HepG2 (cell line): ENCODE results near the gene CCDC83. TPM values are rescaled to one million over a fixed set of nuclear protein-coding genes. Genes with fewer than 3 reads are reported as not detected.

Experiments
- KDM6A ChIP-seq: IDR thresholded peaks from 2 replicates; pipeline ENCODE4 v1.6.1; 2016; ENCODE audit warnings: low read depth
- KLF16 ChIP-seq, 2 experiments: sonication (generic) in 1 of 2; formaldehyde crosslinking in 1 of 2; IDR thresholded peaks; 2 replicates each; pipeline versions ENCODE4 v1.6.1 to v1.8.0; 2016 to 2023; ENCODE audit warnings: missing genetic modification reagents in 2 of 2, missing compliant biosample characterization in 1 of 2
- MED13 ChIP-seq: sonication (generic); formaldehyde crosslinking; IDR thresholded peaks from 2 replicates; pipeline ENCODE4 v1.5.0; 2020; ENCODE audit warnings: missing genetic modification reagents
- NFIC ChIP-seq: IDR thresholded peaks from 2 replicates; pipeline ENCODE4 v1.6.1; 2012; ENCODE audit warnings: mild to moderate bottlenecking, low read length, inconsistent platforms
- POLR2A ChIP-seq, 2 experiments: IDR thresholded peaks; 2 replicates each; pipeline ENCODE4 v1.6.1; 2011; ENCODE audit warnings: low read depth in 2 of 2, low read length in 2 of 2, mild to moderate bottlenecking in 1 of 2, moderate library complexity in 1 of 2; ENCODE audit not compliant: insufficient read depth in 1 of 2
- TBX3 ChIP-seq: fragments of 450-650 bp; IDR thresholded peaks from 2 replicates; pipeline ENCODE4 v1.6.1; 2017; ENCODE audit warnings: antibody characterized with exemption, mild to moderate bottlenecking, inconsistent platforms, borderline replicate concordance
- ZFY ChIP-seq: sonication (generic); formaldehyde crosslinking; IDR thresholded peaks from 2 replicates; pipeline ENCODE4 v1.4.0; 2020; ENCODE audit warnings: missing genetic modification reagents
- ZNF3 ChIP-seq: IDR thresholded peaks from 2 replicates; pipeline ENCODE4 v1.7.0; 2017; ENCODE audit warnings: inconsistent platforms
- polyA plus RNA-seq, 8 experiments: library from polyadenylated mRNA; depleted of rRNA in 3 of 8; stranded (reverse) in 7 of 8; unstranded in 1 of 8; fragments of >200 nt; fragmentation: Illumina TruSeq in 4 of 8; extraction: Trizol in 4 of 8; gene quantifications; 2 replicates each; pipeline versions ENCODE4 v1.2.1 to v1.2.3, GENCODE V29; 2011 to 2016; ENCODE audit warnings: low read depth in 4 of 8, missing spikeins in 1 of 8, mixed read lengths in 1 of 8; ENCODE audit not compliant: insufficient read depth in 1 of 8
- total RNA-seq, 5 experiments: library from RNA; depleted of rRNA; stranded (reverse); fragments of >200 nt; fragmentation: Illumina TruSeq; extraction: Trizol; gene quantifications; 2 replicates each; pipeline ENCODE4 v1.2.3, GENCODE V29; 2016; ENCODE audit warnings: low read depth in 1 of 5
- TF ChIP-seq, protein P1 (sequence below): sonication (generic); formaldehyde crosslinking; IDR thresholded peaks from 2 replicates; pipeline ENCODE4 v1.4.0; 2020; ENCODE audit warnings: missing genetic modification reagents, borderline replicate concordance
- TF ChIP-seq, protein P2 (sequence below): sonication (generic); formaldehyde crosslinking; IDR thresholded peaks from 2 replicates; pipeline ENCODE4 v1.8.0; 2022; ENCODE audit warnings: mild to moderate bottlenecking, missing genetic modification reagents, borderline replicate concordance
- TF ChIP-seq, protein P3 (sequence below): sonication (generic); formaldehyde crosslinking; conservative IDR thresholded peaks from 2 replicates; pipeline ENCODE4 v1.4.0; 2020; ENCODE audit warnings: mild to moderate bottlenecking, missing genetic modification reagents, moderate library complexity
- TF ChIP-seq, protein P4 (sequence below): sonication (generic); formaldehyde crosslinking; IDR thresholded peaks from 2 replicates; pipeline ENCODE4 v1.9.0; 2021; ENCODE audit warnings: mild to moderate bottlenecking, missing genetic modification reagents
- TF ChIP-seq, protein P5 (sequence below): IDR thresholded peaks from 2 replicates; pipeline ENCODE4 v1.6.1; 2016

The CCDC83 gene
- total and polyA plus RNA-seq, 2 of the 13 experiments (the other 11 are each of a cell fraction or from before 2014, with no cell fraction given): not detected

DNA sequence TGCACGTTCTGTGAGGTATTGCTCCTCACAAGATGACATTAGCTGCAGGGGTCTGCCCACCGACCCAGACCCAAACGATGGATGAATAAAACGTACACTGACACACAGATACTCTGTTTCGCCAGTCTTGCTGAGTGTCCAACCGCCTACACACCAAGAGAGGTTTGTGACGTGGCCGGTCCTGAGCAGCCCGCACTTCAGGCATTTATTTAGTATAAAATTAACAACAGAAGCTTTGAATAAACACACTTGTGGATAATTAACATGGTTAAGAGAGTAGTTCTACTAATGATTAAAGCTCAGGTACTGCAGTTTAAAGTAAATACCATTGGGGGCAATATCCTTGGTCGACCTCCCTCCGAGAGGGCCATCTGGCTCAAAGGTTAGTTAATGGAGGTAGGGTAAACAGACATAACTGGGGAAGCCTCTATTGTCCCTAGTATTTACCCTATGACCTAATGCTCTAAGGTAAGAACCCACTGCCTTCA, 75.7 kb downstream of the CCDC83 start (continued):
- TF ChIP-seq, protein P1, sequence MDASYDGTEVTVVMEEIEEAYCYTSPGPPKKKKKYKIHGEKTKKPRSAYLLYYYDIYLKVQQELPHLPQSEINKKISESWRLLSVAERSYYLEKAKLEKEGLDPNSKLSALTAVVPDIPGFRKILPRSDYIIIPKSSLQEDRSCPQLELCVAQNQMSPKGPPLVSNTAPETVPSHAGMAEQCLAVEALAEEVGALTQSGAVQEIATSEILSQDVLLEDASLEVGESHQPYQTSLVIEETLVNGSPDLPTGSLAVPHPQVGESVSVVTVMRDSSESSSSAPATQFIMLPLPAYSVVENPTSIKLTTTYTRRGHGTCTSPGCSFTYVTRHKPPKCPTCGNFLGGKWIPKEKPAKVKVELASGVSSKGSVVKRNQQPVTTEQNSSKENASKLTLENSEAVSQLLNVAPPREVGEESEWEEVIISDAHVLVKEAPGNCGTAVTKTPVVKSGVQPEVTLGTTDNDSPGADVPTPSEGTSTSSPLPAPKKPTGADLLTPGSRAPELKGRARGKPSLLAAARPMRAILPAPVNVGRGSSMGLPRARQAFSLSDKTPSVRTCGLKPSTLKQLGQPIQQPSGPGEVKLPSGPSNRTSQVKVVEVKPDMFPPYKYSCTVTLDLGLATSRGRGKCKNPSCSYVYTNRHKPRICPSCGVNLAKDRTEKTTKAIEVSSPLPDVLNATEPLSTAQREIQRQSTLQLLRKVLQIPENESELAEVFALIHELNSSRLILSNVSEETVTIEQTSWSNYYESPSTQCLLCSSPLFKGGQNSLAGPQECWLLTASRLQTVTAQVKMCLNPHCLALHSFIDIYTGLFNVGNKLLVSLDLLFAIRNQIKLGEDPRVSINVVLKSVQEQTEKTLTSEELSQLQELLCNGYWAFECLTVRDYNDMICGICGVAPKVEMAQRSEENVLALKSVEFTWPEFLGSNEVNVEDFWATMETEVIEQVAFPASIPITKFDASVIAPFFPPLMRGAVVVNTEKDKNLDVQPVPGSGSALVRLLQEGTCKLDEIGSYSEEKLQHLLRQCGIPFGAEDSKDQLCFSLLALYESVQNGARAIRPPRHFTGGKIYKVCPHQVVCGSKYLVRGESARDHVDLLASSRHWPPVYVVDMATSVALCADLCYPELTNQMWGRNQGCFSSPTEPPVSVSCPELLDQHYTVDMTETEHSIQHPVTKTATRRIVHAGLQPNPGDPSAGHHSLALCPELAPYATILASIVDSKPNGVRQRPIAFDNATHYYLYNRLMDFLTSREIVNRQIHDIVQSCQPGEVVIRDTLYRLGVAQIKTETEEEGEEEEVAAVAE: 0 out of 2 replicates have a peak, but pooled peaks have one; percentile 42
- peak; percentile 86; the same call in 1 of the 2 replicates for TF ChIP-seq TBX3
- TF ChIP-seq, protein P2, sequence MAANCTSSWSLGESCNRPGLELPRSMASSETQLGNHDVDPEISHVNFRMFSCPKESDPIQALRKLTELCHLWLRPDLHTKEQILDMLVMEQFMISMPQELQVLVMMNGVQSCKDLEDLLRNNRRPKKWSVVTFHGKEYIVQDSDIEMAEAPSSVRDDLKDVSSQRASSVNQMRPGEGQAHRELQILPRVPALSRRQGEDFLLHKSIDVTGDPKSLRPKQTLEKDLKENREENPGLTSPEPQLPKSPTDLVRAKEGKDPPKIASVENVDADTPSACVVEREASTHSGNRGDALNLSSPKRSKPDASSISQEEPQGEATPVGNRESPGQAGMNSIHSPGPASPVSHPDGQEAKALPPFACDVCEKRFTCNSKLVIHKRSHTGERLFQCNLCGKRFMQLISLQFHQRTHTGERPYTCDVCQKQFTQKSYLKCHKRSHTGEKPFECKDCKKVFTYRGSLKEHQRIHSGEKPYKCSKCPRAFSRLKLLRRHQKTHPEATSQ (CRISPR knock-in tag): no peak
- TF ChIP-seq, protein P3, sequence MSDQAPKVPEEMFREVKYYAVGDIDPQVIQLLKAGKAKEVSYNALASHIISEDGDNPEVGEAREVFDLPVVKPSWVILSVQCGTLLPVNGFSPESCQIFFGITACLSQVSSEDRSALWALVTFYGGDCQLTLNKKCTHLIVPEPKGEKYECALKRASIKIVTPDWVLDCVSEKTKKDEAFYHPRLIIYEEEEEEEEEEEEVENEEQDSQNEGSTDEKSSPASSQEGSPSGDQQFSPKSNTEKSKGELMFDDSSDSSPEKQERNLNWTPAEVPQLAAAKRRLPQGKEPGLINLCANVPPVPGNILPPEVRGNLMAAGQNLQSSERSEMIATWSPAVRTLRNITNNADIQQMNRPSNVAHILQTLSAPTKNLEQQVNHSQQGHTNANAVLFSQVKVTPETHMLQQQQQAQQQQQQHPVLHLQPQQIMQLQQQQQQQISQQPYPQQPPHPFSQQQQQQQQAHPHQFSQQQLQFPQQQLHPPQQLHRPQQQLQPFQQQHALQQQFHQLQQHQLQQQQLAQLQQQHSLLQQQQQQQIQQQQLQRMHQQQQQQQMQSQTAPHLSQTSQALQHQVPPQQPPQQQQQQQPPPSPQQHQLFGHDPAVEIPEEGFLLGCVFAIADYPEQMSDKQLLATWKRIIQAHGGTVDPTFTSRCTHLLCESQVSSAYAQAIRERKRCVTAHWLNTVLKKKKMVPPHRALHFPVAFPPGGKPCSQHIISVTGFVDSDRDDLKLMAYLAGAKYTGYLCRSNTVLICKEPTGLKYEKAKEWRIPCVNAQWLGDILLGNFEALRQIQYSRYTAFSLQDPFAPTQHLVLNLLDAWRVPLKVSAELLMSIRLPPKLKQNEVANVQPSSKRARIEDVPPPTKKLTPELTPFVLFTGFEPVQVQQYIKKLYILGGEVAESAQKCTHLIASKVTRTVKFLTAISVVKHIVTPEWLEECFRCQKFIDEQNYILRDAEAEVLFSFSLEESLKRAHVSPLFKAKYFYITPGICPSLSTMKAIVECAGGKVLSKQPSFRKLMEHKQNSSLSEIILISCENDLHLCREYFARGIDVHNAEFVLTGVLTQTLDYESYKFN (CRISPR knock-in tag): peak; percentile 99
- peak; percentile 88 for TF ChIP-seq NFIC
- TF ChIP-seq KDM6A (CRISPR knock-in tag): peak; percentile 93
- peak in 1 of 2 experiments; percentile 52; a peak in 1 of 4 replicates for TF ChIP-seq KLF16 (CRISPR knock-in tag; IDR thresholded peaks at IDR 0.05)
- no peak for TF ChIP-seq ZFY (CRISPR knock-in tag)
- TF ChIP-seq MED13 (CRISPR knock-in tag): peak; percentile 76; the same call in 1 of the 2 replicates
- no peak for TF ChIP-seq ZNF3 (CRISPR knock-in tag)
- TF ChIP-seq, protein P4, sequence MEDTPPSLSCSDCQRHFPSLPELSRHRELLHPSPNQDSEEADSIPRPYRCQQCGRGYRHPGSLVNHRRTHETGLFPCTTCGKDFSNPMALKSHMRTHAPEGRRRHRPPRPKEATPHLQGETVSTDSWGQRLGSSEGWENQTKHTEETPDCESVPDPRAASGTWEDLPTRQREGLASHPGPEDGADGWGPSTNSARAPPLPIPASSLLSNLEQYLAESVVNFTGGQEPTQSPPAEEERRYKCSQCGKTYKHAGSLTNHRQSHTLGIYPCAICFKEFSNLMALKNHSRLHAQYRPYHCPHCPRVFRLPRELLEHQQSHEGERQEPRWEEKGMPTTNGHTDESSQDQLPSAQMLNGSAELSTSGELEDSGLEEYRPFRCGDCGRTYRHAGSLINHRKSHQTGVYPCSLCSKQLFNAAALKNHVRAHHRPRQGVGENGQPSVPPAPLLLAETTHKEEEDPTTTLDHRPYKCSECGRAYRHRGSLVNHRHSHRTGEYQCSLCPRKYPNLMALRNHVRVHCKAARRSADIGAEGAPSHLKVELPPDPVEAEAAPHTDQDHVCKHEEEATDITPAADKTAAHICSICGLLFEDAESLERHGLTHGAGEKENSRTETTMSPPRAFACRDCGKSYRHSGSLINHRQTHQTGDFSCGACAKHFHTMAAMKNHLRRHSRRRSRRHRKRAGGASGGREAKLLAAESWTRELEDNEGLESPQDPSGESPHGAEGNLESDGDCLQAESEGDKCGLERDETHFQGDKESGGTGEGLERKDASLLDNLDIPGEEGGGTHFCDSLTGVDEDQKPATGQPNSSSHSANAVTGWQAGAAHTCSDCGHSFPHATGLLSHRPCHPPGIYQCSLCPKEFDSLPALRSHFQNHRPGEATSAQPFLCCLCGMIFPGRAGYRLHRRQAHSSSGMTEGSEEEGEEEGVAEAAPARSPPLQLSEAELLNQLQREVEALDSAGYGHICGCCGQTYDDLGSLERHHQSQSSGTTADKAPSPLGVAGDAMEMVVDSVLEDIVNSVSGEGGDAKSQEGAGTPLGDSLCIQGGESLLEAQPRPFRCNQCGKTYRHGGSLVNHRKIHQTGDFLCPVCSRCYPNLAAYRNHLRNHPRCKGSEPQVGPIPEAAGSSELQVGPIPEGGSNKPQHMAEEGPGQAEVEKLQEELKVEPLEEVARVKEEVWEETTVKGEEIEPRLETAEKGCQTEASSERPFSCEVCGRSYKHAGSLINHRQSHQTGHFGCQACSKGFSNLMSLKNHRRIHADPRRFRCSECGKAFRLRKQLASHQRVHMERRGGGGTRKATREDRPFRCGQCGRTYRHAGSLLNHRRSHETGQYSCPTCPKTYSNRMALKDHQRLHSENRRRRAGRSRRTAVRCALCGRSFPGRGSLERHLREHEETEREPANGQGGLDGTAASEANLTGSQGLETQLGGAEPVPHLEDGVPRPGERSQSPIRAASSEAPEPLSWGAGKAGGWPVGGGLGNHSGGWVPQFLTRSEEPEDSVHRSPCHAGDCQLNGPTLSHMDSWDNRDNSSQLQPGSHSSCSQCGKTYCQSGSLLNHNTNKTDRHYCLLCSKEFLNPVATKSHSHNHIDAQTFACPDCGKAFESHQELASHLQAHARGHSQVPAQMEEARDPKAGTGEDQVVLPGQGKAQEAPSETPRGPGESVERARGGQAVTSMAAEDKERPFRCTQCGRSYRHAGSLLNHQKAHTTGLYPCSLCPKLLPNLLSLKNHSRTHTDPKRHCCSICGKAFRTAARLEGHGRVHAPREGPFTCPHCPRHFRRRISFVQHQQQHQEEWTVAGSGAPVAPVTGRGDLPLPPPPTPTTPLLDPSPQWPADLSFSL (CRISPR knock-in tag): no peak
- TF ChIP-seq, protein P5, sequence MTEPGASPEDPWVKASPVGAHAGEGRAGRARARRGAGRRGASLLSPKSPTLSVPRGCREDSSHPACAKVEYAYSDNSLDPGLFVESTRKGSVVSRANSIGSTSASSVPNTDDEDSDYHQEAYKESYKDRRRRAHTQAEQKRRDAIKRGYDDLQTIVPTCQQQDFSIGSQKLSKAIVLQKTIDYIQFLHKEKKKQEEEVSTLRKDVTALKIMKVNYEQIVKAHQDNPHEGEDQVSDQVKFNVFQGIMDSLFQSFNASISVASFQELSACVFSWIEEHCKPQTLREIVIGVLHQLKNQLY (CRISPR knock-in tag): 0 out of 2 replicates have a peak, but pooled peaks have one; percentile 42
- TF ChIP-seq POLR2A (IDR thresholded peaks at IDR 0.05; ENCODE audit: insufficient read depth in 1 of 2, low read depth in 2 of 2, low read length in 2 of 2): 0 out of 4 replicates have a peak, but pooled peaks of 1 of the 2 experiments have one; percentile 42
